HL-60/S4 treated with retinoic acid at 250 ng/mL for 4 days and 3 days (cell line): ENCODE results near the gene TTC22.

ENCODE experiments used
- in situ Hi-C: fragments of 300-500 bp; cut with MboI; formaldehyde crosslinking; loops from 2 replicates; pipeline ENCODE4 v1.7.0; 2022; ENCODE audit warnings: low sequenced_read_pairs

TTC22 gene

DNA sequence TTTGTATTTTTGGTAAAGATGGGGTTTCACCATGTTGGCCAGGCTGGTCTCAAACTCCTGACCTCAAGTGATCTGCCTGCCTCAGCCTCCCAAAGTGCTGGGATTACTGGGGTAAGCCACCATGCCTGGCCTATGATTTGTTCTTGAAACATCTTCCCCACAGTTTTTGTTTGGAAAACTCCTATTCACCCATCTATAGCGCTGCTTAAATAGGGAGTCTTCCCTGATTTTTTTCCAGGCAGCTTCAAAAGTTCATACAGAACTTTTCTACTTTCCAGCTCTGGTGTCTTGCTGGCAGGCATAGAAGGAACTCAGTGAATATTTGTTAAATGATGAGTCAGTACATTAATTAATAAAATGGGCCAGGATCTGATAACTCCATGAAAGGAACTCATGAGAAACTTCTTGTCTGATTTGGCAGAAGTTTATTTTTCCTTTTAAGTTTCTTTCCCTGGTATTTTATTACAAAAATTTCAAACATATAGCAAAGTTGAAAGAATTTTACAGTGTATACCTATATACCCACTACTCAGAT is 33.0 kb upstream of the TTC22 start:
- in situ Hi-C loops: no loop called here

DNA sequence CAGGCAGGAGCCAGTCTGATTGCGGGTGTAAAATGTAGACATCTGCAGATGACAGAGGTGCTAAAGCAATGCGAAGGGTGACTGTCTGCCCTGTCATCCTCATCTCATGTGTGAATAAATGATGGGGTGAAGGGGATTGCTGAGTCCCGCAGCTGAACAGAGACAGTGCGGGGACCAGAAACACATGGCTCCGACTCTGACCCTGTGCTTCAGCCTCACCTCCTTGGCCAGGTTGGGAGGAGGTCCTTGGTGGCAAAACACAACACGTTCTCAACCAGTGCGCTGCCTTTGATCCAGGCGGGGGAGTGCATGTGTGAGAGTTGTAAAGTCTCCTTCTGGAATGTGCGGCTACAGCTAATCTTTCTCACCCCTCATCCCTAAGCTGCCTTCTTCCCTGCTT is 32.0 kb upstream of the TTC22 start:
- in situ Hi-C loops: no loop called here

DNA sequence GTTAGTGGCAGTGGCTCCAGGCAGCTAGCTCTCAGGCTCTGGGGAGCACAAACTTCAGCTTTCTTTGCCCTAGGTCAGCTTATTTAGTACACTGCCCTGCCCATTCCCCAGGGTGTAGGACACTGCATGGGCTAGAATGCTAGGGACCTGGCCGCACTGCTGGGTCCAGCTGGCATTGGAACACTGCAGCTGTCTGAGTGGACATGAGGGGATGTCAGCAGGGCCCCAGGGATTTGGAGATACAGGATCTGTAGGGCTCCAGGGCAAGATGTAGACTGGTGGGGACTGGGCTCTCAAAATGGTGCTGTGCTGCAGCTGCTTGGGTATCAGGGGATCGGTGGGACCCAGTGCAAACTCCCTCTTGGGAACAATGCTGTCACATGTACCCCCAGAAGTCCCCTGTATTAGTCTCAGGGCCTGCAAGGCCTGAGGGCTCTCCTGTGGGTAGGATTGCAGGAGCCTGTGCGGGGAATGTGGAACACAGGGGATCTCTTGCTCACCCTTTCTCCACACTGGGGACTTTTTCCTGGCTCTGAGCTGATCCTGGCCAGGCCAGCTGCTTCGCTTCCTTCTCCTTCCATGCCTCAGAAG is 25.2 kb upstream of the TTC22 start:
- in situ Hi-C loops: no loop called here

DNA sequence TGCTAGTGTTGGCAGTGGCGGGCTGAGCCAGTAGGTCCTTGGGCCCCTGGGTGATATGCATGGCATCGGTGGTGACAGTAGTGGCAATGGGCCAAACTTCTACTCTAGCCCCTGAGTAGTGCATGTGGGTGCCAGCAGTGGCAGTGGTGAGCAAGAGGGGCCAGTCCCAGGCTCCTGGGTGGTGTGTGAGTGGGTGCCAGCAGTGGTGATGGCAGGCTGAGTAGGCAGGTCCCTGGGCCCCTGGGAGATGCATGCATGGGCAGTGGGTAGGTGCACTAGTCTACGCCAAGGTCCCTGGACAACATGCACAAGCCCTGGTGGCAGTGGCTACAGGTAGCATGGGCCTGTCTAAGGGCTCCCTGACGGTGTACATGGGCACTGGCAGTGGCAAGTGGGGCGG is 24.6 kb upstream of the TTC22 start:
- in situ Hi-C loops: no loop called here

DNA sequence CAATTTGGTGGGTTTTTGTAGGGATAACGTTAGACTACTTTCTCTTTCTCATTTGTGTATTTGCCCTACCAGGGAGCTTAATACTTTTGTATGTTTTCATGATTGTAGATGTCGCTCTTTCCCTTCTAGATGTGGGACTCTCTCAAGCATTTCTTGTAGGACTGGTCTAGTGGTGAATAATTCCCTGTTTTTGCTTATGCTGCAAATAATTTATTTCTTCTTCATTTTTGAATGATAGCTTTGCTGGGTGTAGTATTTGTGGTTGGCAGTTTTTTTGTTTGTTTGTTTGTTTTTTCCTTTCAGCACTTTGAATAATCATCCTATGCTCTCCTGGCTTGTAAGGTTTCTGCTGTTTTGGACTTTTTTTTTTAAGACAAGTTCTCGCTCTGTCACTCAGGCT is 22.5 kb upstream of the TTC22 start:
- in situ Hi-C loops: no loop called here

DNA sequence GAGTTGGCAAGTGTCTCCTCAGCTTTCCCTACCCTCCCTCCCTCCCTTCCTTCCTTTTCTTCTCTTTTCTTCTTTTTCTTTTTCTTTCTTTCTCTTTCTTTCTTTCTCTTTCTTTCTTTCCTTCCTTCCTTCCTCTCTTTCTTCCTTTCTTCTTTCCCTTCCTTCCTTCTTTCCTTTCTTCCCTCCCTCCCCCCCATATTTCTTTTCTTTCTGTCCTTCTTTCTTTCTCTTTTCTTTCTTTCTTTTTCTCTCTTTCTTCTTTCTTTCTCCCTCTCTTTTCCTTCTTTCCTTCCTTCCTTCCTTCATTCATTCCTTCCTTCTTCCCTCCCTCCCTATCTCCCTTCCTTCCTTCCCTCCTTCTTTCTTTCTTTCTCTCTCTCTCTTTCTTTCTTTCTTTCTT is 18.6 kb upstream of the TTC22 start:
- in situ Hi-C loops: no loop called here

DNA sequence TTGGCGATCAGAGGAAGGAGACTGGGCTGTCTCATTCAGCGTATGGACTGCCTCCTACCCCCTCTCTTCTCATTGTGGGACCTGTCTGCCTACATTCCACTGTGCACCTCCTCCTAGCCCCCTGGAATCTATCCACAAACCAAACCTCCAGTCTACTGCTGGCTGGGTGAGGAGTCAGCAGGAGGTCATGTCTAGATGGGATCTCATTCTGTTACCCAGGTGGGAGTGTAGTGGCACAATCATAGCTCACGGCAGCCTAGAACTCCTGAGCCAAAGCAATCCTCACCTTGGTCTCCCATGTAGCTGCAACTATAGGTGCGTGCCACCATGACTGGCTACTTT is 18.0 kb upstream of the TTC22 start:
- in situ Hi-C loops: no loop called here

DNA sequence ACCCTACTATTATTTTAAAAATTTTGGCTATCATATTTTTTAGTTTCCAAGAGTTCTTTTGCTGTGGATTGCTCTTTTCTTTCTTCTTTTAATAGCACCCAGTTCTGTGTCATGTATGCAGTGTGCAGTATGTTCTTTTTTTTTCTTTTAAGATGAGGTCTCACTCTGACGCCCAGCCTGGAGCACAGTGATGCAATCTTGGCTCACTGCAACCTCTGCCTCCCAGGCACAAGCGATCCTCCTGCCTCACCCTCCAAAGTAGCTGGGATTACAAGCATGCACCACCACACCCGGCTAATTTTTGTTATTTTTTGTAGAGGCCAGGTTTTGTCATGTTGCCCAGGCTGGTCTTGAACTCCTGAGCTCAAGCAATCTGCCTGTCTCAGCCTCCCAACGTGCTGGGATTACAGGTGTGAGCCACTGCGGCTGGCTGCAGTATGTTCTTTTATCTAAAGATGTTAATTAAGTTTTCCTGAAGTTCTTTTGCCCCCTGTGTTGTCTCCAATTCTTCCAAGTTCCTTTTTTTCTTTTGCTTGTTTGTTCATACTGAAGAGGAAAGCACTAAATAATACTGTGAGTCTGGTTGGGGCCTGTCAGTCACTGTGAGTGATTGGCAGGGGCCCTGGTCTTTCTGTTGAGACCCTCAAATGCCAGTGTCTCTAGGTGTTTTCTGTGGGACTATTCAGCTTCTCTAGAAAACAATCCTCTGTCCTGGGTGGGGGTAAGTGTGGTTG is 17.5 kb upstream of the TTC22 start:
- in situ Hi-C loops: no loop called here

DNA sequence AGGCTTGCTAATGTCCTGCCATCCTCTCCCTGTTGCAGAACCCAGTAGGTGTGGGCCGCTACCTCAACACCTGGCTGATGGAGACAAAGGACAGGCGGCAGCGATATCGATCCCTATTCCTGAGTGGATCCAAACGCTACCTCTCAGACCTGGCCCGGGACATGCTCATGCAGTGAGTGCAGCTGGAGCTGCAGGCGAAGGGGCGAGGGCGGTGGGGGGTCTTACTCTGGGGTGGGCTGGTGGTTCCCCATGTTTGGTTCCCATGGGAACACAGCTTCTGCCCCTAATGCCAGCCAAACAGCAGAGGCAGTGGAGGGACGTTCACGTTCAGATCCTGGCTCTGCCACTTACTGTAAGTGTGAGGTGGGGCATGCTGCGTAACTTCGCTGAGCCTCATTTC is 15.8 kb upstream of the TTC22 start:
- in situ Hi-C loops: no loop called here

DNA sequence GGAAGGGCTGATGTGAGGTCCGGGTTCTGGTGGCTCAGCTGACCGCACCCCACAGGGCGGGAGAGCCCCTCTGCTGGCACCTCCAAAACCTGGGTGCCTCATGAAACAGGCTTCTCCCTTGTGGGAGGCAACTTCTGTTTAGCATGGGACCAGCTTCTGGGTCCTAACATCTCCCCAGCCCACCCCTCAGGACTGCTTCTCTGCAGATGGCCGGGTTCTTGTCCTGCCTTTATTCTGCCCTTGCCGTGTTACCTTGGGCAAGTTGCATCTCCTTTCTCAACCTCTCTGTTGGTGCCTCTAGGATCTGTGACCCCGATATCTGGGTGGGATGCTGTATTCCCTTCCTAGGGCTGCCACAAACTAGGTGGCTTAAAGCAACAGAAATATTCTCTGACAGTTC is 15.0 kb upstream of the TTC22 start:
- in situ Hi-C loops: no loop called here

DNA sequence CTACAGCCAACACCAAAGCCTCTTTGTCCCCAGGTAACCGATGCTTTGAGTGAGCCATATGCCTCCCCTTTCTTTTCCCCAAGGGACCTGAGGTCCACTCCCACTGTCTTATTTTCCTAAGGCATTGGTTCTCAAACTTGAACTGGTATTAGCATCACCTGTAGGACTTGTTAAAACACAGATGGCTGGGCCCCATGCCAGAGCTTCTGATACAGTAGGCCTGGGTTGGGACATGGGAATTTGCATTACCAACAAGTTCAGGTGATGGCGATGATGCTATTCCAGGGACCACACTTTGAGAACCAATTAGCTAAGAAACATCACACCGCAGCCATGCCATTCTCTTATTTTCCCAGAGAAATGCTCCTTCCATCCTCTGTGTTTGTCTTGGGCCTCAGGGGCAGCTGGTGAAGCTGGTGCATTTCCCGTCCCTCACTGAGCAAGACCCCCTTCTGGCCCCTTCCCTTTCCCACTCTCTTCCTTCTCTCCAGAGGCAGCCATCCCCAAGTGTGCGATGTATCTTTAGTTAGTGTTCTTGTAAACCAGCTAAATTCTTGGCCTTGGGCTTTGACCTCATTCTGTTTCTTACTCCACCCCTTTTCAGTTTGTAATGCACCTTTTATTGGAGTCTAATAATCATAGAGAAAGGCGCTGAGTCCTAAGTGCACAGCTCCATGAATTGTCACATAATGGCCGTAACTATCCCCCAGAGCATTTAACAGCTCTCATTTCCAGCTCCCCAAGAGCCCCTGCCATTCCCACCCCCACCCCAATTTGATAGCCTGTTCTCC is 14.2 kb upstream of the TTC22 start:
- in situ Hi-C loops: no loop called here

DNA sequence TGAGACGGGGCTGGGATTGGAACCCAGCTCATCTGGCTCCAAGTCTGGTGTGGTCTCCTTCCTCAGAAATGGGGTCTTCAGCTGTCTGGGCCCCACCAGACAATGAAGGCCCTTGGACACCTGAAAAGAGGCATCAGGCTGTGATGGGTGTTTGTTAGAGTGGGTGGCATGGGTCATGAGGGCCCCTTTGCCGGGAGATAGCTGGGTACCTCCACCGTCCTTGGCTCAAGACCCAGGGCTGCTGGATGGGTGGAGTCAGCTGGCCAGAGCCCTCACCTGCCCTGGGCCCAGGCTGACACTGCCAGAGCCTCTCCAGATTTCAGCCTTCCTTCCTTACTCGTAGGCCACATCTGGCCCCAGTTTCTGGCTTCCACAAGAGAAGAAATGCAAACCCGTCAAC is 13.4 kb upstream of the TTC22 start:
- in situ Hi-C loops: no loop called here

DNA sequence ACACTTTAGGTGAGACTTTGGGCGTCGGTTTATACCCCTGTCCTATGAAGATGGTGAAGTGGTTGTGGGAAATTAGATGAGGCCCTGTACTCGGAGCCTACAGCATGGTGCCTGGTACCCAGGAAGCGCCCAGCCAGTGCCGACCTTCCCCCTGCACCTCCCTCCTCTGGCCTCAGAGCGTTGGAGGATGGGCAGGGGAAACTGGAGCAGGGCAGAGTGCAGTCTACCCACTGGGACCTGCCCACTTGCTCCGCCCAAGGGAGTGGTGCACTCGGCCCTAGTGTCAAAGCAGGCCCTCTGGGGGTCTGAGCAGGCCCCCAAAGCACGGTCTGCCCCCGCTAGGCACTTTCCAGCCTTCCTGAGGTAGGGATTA is 13.0 kb upstream of the TTC22 start:
- in situ Hi-C loops: no loop called here

DNA sequence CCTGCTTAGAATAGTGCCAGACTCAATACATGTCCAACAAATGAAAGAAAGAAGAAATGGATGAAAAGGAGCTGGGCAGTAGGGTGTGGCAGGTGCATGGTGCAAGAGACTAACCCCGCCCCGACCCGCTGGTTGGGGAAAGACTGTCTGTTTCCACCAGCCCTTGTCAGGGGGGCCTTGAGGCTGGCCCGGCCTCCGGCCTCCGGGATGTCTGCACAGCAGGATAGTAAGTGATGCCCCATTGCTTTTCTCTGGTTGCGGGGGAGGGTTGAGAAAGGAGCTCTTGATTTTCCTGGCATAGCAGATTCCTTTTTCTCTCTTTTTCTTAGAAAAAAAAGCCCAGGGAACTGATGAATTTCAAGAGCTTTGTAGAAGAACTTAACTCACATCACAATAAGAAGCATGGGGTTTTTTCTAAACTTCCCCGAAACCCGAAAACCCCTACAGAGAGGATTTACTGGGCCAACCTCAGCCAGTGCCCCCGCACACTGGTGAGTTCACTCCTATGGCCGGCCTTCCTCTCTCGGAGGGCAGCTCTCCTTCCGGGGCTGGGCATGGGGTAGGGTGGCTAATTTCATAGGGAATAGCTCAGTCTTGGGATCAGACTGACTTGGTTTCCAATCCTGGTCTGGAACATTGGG is 12.5 kb upstream of the TTC22 start:
- in situ Hi-C loops: no loop called here

DNA sequence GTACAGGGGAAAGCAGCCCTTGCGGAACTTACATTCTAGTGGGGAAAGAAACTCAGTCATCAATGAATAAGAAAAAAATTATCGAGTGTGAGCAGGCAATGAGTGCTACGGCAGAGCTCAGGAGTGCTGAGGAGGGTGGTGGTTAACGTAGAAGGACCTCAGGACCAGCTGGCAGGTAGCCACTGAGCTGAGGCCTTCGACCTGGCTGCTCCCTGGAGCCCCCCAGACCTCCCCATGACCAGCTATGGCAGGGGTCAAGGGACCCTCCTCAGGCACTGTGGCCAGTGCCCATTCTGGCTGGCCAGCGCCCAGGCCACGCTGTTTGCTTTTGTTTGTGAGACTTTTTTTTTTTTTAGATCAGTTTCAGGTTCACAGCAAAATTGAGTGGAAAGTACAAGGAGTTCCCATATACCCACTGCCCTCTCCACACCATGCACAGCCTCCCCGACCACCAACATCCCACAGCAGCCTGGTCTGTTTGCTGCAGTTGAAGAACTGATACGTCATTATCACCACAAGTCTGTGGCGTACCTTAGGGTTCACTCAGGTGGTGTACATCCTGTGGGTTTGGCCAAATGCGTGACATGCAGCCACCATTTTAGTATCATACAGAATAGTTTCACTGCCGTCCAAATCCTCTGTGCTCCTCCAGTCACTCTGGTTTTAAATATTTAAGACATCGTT is 11.8 kb upstream of the TTC22 start:
- in situ Hi-C loops: no loop called here

DNA sequence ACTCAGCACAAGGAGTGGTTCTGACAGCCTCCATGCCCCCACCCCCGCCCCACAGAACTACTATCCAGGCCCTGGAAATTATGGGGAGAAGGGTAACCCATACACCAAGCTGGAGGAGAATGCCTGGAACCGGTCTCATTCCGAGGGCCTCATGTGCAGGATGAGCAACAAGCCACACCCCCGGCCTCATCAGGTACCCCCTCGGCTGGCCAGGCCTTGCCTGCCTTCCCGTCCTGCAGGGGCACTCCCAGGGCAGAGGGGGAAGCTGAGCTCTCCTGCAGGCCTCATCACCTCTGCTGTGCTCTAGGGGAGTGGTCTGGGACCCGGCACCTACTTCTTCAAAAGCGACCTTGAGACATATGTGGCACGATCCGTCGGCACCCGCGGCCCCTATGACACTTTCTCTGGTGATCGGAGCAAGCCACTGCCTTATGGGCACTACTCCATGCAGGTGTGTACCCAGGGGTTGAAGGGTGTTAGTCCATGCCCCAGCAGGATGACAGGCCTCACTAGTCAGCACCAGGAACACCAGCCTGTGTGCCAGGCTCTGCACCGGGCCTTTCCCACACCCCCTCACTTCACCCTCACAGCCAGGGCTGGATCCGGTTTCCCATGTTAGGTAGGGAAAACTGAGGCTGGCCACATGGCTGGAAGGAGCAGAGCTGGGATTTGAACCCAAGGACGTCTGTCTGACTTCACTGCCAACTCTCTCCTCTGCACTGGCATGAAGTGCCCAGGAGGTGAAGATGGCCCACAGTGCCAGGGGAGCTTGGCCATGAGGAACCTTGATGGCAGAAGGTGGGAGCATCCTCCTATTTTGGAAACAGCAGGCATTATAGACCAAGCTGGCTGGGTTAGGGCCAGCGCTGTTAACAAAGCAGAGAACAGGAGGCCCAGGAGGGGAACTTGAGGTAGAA is 10.9 kb upstream of the TTC22 start:
- in situ Hi-C loops: no loop called here

DNA sequence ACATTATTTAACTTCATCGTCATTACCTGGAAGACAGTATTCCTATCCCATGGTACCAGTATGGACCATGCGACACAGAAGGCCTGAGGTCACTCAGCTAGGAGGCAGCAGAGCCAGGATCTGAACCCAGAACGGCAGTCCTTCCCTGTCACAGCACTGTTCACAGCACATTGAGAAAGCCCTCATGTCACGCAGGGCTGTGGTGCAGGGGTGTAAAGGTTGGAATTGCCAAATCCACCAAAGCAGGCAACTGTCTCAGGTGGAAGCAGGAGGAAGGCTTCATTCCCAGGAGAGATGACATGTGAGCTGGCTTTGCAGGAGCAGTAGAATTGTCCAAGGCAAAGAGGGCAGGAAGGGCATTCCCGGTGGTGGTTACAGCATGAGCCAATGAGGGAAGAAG is 9.9 kb upstream of the TTC22 start:
- in situ Hi-C loops: no loop called here

DNA sequence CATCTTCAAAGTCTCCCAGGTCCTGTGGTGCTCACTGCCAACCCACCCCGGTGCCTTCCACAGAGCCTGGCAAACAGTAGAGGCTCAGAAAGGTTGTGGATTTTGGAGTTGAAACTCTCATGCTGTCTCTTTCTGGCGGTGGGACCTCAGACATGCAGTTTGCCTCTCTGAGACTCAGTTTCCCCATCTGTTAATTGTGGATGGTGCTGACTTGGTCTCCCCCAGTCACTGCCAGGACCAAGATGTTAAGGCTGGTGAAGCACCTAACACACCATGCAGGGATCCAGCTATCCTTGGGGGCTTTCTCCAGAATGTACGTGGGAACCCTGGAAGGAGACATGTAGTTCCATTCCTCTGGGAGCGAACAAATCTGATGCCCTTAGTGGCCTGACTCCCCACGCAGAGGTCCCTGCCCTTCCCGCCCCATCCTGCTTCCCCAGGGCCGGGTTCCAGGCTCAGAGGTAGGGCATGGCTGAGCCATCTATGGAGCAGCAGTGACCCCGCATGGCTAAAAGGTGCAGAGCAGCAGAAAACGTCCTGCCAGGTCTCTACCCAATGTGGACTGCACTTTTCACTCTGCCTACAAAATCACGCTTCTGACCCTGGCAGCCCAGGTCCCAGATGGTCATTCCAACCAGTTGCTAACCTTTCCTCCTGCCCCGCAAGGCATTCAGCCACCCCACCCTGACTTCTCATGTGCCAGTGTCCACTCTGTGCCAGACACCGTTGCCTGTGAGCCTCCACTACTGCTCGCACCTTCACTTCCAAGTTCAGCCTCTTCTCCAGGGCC is 9.2 kb upstream of the TTC22 start:
- in situ Hi-C loops: no loop called here

DNA sequence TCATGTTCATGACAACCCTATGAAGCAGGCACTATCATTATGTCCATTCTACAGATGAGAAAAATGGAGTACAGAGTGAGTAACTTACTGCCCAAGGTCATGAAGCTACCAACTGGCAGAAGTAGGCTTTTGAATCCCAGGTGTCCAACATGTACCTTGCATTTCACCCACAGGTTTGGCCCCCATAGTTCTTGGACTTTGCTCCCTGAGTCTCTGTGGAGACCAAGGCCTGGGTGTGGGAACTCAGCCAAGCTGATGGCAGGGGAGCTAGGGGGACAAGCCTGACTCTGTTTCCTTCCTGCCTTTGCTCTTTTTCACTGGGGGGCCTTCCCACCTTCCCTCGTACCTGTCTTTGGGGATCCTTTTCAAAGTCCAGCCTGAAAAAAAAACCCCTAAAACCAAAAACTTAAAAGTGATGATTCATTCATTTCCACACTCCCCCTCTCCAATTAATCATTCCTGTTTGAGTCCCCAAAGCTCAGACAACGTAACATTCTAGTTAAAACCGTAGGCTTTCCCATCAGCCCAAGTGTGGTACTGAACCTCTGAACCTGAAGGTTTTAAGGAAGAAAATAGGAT is 8.5 kb upstream of the TTC22 start:
- in situ Hi-C loops: no loop called here
